Measurements from ENCODE around the gene PLPP3. TPM values are rescaled to one million over a fixed set of nuclear protein-coding genes. Genes with fewer than 3 reads are reported as not detected.

PLPP3 gene
- total RNA-seq, 1 donor = 0.81 TPM

GRCh38 chr1:56550138-56550858 is 29.1 kb downstream of the PLPP3 start:
- DNase-seq (ENCODE audit: low read depth in 2 of 3, low spot score in 2 of 3) = no peak

GRCh38 chr1:56548571-56548970 is 30.8 kb downstream of the PLPP3 start:
- DNase-seq (ENCODE audit: low read depth in 2 of 3, low spot score in 2 of 3) = no peak

GRCh38 chr1:56547977-56548376 is 31.4 kb downstream of the PLPP3 start:
- DNase-seq (ENCODE audit: low read depth in 2 of 3, low spot score in 2 of 3) = no peak

GRCh38 chr1:56547473-56547872 is 31.9 kb downstream of the PLPP3 start:
- no peak for DNase-seq (ENCODE audit: low read depth in 2 of 3, low spot score in 2 of 3)

GRCh38 chr1:56545711-56546110 is 33.7 kb downstream of the PLPP3 start:
- DNase-seq (ENCODE audit: low read depth in 2 of 3, low spot score in 2 of 3) = no peak

- no peak for DNase-seq (ENCODE audit: low read depth in 2 of 3, low spot score in 2 of 3)
Measured at GRCh38 chr1:56543783-56544612, 35.4 kb downstream of the PLPP3 start.

- DNase-seq (ENCODE audit: low read depth in 2 of 3, low spot score in 2 of 3) = no peak
Measured at GRCh38 chr1:56542651-56543050, 36.7 kb downstream of the PLPP3 start.

- DNase-seq (ENCODE audit: low read depth in 2 of 3, low spot score in 2 of 3) = no peak
Measured at GRCh38 chr1:56541408-56541807, 38.0 kb downstream of the PLPP3 start.

GRCh38 chr1:56540467-56540866 is 38.9 kb downstream of the PLPP3 start:
- no peak for DNase-seq (ENCODE audit: low read depth in 2 of 3, low spot score in 2 of 3)

- no peak for DNase-seq (ENCODE audit: low read depth in 2 of 3, low spot score in 2 of 3)
Measured at GRCh38 chr1:56539520-56539931, 39.8 kb downstream of the PLPP3 start.

- no peak for DNase-seq (ENCODE audit: low read depth in 2 of 3, low spot score in 2 of 3)
Measured at GRCh38 chr1:56538532-56538931, 40.8 kb downstream of the PLPP3 start.

- DNase-seq (ENCODE audit: low read depth in 2 of 3, low spot score in 2 of 3) = no peak
Measured at GRCh38 chr1:56537660-56538059, 41.7 kb downstream of the PLPP3 start.

- DNase-seq (ENCODE audit: low read depth in 2 of 3, low spot score in 2 of 3) = no peak
Measured at GRCh38 chr1:56535939-56536338, 43.4 kb downstream of the PLPP3 start.

GRCh38 chr1:56535362-56535761 is 44.0 kb downstream of the PLPP3 start:
- no peak for DNase-seq (ENCODE audit: low read depth in 2 of 3, low spot score in 2 of 3)

GRCh38 chr1:56534130-56534651 is 45.2 kb downstream of the PLPP3 start:
- DNase-seq (ENCODE audit: low read depth in 2 of 3, low spot score in 2 of 3) = no peak

GRCh38 chr1:56533621-56534020 is 45.7 kb downstream of the PLPP3 start:
- no peak for DNase-seq (ENCODE audit: low read depth in 2 of 3, low spot score in 2 of 3)

GRCh38 chr1:56533197-56533596 is 46.2 kb downstream of the PLPP3 start:
- DNase-seq (ENCODE audit: low read depth in 2 of 3, low spot score in 2 of 3) = no peak

- no peak for DNase-seq (ENCODE audit: low read depth in 2 of 3, low spot score in 2 of 3)
Measured at GRCh38 chr1:56532350-56532683, 47.0 kb downstream of the PLPP3 start.

- no peak for DNase-seq (ENCODE audit: low read depth in 2 of 3, low spot score in 2 of 3)
Measured at GRCh38 chr1:56531624-56532349, 47.6 kb downstream of the PLPP3 start.

GRCh38 chr1:56529801-56530200 is 49.6 kb downstream of the PLPP3 start:
- no peak for DNase-seq (ENCODE audit: low read depth in 2 of 3, low spot score in 2 of 3)

- DNase-seq (ENCODE audit: low read depth in 2 of 3, low spot score in 2 of 3) = no peak
Measured at GRCh38 chr1:56527548-56528302, 51.6 kb downstream of the PLPP3 start.
